Neutrophil (primary cell): Measurements from ENCODE around the gene IL17A.

Experiments
- H3K27ac ChIP-seq: fragments of 200-600 bp; sonication (generic); 2 replicates; pipeline ENCODE4 v1.5.1; 2016; ENCODE audit warnings: mild to moderate bottlenecking, moderate library complexity
- H3K27me3 ChIP-seq: fragments of 200-600 bp; sonication (generic); 2 replicates; pipeline ENCODE4 v1.6.0; 2016; ENCODE audit warnings: mild to moderate bottlenecking
- H3K36me3 ChIP-seq: fragments of 200-600 bp; sonication (generic); 2 replicates; pipeline ENCODE4 v1.5.1; 2017
- H3K4me1 ChIP-seq, 2 experiments: fragments of 200-600 bp in 1 of 2; sonication (generic) in 1 of 2; 1 replicate in 1 of 2; 2 replicates in 1 of 2; pipeline versions ENCODE4 v1.5.1 to v1.6.1; 2013 to 2016; ENCODE audit warnings: low read depth in 1 of 2, low read length in 1 of 2, mild to moderate bottlenecking in 1 of 2, moderate library complexity in 1 of 2; ENCODE audit not compliant: control insufficient read depth in 1 of 2, insufficient read depth in 1 of 2
- H3K4me3 ChIP-seq, 2 experiments: fragments of 200-600 bp in 1 of 2; sonication (generic) in 1 of 2; 1 replicate in 1 of 2; 2 replicates in 1 of 2; pipeline ENCODE4 v1.5.1; 2013 to 2016; ENCODE audit warnings: low read depth in 1 of 2, low read length in 1 of 2, mild to moderate bottlenecking in 1 of 2, moderate library complexity in 1 of 2
- H3K9me3 ChIP-seq: fragments of 200-600 bp; sonication (generic); 2 replicates; pipeline ENCODE4 v1.5.1; 2016
- CTCF ChIP-seq: fragments of 200-600 bp; sonication (generic); IDR thresholded peaks from 2 replicates; pipeline ENCODE4 v1.5.1; 2016; ENCODE audit warnings: antibody characterized with exemption

The IL17A gene

GRCh38 chr6:52207066-52207465, 20.9 kb downstream of the IL17A start:
- Histone ChIP-seq H3K4me3 (no peak overlapping the region), H3K9me3 (no peaks in the 10 kb centered on the region), H3K4me1 (no peaks in the 10 kb centered on the region), H3K27ac (no peak overlapping the region), H3K36me3 (no peaks in the 10 kb centered on the region), H3K27me3 (no peaks in the 10 kb centered on the region)
- TF ChIP-seq CTCF: no peak

GRCh38 chr6:52208612-52209011, 22.4 kb downstream of the IL17A start:
- Histone ChIP-seq H3K27me3 (no peaks in the 10 kb centered on the region), H3K9me3 (no peaks in the 10 kb centered on the region), H3K4me3 (no peak overlapping the region), H3K36me3 (no peaks in the 10 kb centered on the region), H3K4me1 (no peaks in the 10 kb centered on the region), H3K27ac (no peak overlapping the region)
- TF ChIP-seq CTCF: no peak

GRCh38 chr6:52209770-52210169, 23.6 kb downstream of the IL17A start:
- H3K27ac ChIP-seq: no peak overlapping the region
- TF ChIP-seq CTCF: no peak
- H3K9me3 ChIP-seq: no peaks in the 10 kb centered on the region
- H3K27me3 ChIP-seq: no peaks in the 10 kb centered on the region
- no peak overlapping the region for H3K4me3 ChIP-seq
- H3K36me3 ChIP-seq: no peaks in the 10 kb centered on the region
- H3K4me1 ChIP-seq: no peaks in the 10 kb centered on the region

GRCh38 chr6:52210227-52210626, 24.1 kb downstream of the IL17A start:
- Histone ChIP-seq H3K36me3 (no peaks in the 10 kb centered on the region), H3K4me1 (no peaks in the 10 kb centered on the region), H3K27ac (no peak overlapping the region), H3K27me3 (no peaks in the 10 kb centered on the region), H3K4me3 (no peak overlapping the region), H3K9me3 (no peaks in the 10 kb centered on the region)
- no peak for TF ChIP-seq CTCF

GRCh38 chr6:52213127-52213526, 27.0 kb downstream of the IL17A start:
- Histone ChIP-seq H3K27ac (no peak overlapping the region), H3K9me3 (no peaks in the 10 kb centered on the region), H3K4me1 (no peaks in the 10 kb centered on the region), H3K36me3 (no peaks in the 10 kb centered on the region), H3K4me3 (no peak overlapping the region), H3K27me3 (no peaks in the 10 kb centered on the region)
- no peak for TF ChIP-seq CTCF

- H3K4me3 ChIP-seq: no peak overlapping the region
- H3K27me3 ChIP-seq: no peaks in the 10 kb centered on the region
These were observed 29.6 kb downstream of the IL17A start for GRCh38 chr6:52215787-52216186.

More at GRCh38 chr6:52215787-52216186, 29.6 kb downstream of the IL17A start:
- no peak for TF ChIP-seq CTCF
- H3K27ac ChIP-seq: no peak overlapping the region
- H3K9me3 ChIP-seq: no peaks in the 10 kb centered on the region
- H3K36me3 ChIP-seq: no peaks in the 10 kb centered on the region
- H3K4me1 ChIP-seq: no peaks in the 10 kb centered on the region
